Ascending aorta (tissue), 2 donors: ENCODE results near the gene SARNP. TPM values are rescaled to one million over a fixed set of nuclear protein-coding genes. Genes with fewer than 3 reads are reported as not detected.
A peak's percentile ranks its signal among the peaks of the same experiment; 100 is the strongest.

Source experiments
- DNase-seq, 2 donors: peaks; one replicate each; pipeline ENCODE4 v3.0.0-alpha.2; 2019; ENCODE audit warnings: low spot score in 2 of 2
- H3K27ac ChIP-seq, 2 donors: fragments of 200-600 bp; sonication (generic); one replicate each; pipeline ENCODE4 v1.5.1; 2016 to 2017; ENCODE audit warnings: mild to moderate bottlenecking in 1 of 2
- H3K27me3 ChIP-seq: fragments of 200-600 bp; sonication (generic); one replicate; pipeline ENCODE4 v1.5.1; 2017
- H3K36me3 ChIP-seq, 2 donors: fragments of 200-600 bp; sonication (generic); one replicate each; pipeline ENCODE4 v1.5.1; 2016
- H3K4me1 ChIP-seq, 2 donors: fragments of 200-600 bp; sonication (generic); one replicate each; pipeline ENCODE4 v1.5.1; 2016 to 2017; ENCODE audit warnings: mild to moderate bottlenecking in 1 of 2
- H3K4me3 ChIP-seq, 2 donors: fragments of 200-600 bp; sonication (generic); one replicate each; pipeline ENCODE4 v1.5.1; 2016 to 2017; ENCODE audit warnings: mild to moderate bottlenecking in 1 of 2
- H3K9me3 ChIP-seq, 2 donors: fragments of 200-600 bp; sonication (generic); one replicate each; pipeline ENCODE4 v1.5.1; 2016
- intact Hi-C: fragments of 100-400 bp; cut with DNase I; formaldehyde crosslinking; loops from one replicate; pipeline ENCODE4 v1.15.1; 2023
- total RNA-seq: library from RNA; depleted of rRNA; stranded (reverse); fragments of >200 nt; gene quantifications from one replicate; pipeline ENCODE4 v1.1.0, GENCODE V29; 2016
- TF ChIP-seq, protein P1 (sequence below), 3 experiments: fragments of 200-600 bp in 2 of 3; fragments of 450-650 bp in 1 of 3; sonication (generic) in 2 of 3; IDR thresholded peaks; one replicate each; pipeline ENCODE4 v1.5.1; 2016 to 2019; ENCODE audit warnings: antibody characterized with exemption in 3 of 3, mild to moderate bottlenecking in 1 of 3, moderate library complexity in 1 of 3

Gene SARNP
- total RNA-seq, 1 donor from 2014 or later: 13.4 TPM

DNA sequence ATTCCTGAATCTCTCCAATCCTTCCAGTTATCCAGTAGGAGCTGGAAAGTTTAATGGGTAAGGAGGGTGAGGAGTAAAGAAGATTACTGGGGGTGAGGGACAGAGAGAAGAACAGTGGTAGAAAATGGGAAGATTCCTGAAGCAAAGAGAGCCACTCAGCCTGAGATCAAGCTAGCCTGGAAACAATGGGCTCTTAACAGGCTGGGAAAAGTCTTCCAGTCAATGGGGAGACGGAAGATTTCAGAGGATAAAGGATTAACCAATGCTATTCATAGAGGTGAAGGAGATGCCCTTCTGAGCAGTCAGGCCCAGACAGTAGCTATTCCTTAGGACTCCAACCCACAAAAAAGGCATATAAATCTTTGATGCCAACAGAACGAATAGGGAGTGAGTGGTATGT lies 59.8 kb downstream of the SARNP start:
- intact Hi-C loops: no loop called here
- H3K36me3 ChIP-seq: peaks cover 55 to 74% of the 10 kb centered on the region in 2 donors
- TF ChIP-seq, protein P1, sequence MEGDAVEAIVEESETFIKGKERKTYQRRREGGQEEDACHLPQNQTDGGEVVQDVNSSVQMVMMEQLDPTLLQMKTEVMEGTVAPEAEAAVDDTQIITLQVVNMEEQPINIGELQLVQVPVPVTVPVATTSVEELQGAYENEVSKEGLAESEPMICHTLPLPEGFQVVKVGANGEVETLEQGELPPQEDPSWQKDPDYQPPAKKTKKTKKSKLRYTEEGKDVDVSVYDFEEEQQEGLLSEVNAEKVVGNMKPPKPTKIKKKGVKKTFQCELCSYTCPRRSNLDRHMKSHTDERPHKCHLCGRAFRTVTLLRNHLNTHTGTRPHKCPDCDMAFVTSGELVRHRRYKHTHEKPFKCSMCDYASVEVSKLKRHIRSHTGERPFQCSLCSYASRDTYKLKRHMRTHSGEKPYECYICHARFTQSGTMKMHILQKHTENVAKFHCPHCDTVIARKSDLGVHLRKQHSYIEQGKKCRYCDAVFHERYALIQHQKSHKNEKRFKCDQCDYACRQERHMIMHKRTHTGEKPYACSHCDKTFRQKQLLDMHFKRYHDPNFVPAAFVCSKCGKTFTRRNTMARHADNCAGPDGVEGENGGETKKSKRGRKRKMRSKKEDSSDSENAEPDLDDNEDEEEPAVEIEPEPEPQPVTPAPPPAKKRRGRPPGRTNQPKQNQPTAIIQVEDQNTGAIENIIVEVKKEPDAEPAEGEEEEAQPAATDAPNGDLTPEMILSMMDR (IDR thresholded peaks at IDR 0.05): no peak

DNA sequence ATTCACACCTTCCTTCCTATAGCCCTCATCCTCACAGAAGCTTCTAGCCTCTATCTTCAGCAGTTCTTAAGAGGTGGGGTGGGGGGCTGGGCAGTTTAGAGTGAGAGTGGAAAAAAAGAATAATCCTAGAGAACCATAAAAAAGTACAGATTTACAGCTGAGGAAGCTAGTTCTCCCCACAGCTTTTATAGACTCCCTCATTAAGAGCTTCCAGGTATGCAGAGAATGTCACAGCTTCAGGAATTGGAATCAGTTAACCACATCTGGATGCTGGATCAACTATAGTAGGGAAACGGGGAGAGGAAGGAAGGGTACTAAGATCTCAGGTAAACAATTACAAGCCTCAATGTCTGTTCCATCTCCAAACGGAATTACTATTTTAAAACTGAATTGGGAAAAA lies 62.3 kb downstream of the SARNP start:
- H3K36me3 ChIP-seq: peaks cover 68 to 87% of the 10 kb centered on the region in 2 donors

More for the DNA sequence above, 59.8 kb downstream of the SARNP start:
- Histone ChIP-seq H3K27ac (no peak overlapping the region), H3K4me1 (no peaks in the 10 kb centered on the region), H3K27me3 (no peaks in the 10 kb centered on the region), H3K4me3 (no peak overlapping the region), H3K9me3 (no peaks in the 10 kb centered on the region)
- no peak for DNase-seq

DNA sequence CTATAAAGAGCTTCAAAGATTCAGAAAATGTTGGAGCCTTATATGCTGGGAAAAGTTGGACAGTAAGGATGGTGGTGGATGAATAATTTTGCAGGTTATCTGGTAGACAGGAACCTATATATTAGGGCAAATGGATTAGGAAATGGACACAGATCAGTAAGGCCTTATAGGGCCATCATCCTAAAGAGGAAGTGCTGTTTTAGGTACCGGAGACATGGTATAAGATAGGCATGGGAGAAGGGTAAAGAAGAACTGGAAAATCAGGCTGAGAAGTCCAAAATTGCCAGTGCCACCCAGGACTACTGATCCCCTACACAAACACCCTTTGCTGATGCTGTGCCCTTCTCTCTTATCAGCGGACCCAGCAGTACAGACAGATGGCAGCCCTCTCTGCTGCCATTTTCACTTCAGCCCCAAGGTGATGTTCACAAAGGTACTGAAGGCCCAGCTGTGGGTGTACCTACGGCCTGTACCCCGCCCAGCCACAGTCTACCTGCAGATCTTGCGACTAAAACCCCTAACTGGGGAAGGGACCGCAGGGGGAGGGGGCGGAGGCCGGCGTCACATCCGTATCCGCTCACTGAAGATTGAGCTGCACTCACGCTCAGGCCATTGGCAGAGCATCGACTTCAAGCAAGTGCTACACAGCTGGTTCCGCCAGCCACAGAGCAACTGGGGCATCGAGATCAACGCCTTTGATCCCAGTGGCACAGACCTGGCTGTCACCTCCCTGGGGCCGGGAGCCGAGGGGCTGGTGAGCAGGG lies 69.1 kb downstream of the SARNP start:
- Histone ChIP-seq H3K9me3 (no peaks in the 10 kb centered on the region), H3K27me3 (no peaks in the 10 kb centered on the region), H3K27ac (no peak overlapping the region), H3K4me3 (no peak overlapping the region), H3K36me3 (peaks cover 24 to 27% of the 10 kb centered on the region in 2 donors), H3K4me1 (peaks cover 13 to 17% of the 10 kb centered on the region in 2 donors)
- TF ChIP-seq, protein P1 (IDR thresholded peaks at IDR 0.05): no peak
- DNase-seq: no peak
- intact Hi-C loops: no loop called here

More for the DNA sequence above, 62.3 kb downstream of the SARNP start:
- Histone ChIP-seq H3K9me3 (no peaks in the 10 kb centered on the region), H3K27me3 (no peaks in the 10 kb centered on the region), H3K27ac (no peak overlapping the region), H3K4me3 (no peak overlapping the region), H3K4me1 (no peaks in the 10 kb centered on the region)
- TF ChIP-seq, protein P1 (IDR thresholded peaks at IDR 0.05): no peak
- intact Hi-C loops: no loop called here
- DNase-seq: no peak

DNA sequence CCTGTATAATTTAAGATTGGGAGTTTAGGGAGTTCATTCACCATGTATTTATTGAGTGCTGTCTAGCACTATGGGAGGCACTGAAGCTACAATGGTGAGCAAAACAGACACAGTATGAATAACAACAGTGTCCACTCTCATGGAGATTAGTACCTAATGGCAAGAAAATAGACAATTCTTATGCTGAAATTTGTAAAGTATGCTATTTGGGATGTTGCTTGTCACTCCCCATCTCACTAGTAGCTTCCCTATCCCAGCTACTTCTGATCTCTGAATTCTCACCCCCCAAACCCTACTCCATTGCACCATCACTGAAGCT lies 70.7 kb downstream of the SARNP start:
- intact Hi-C loops: no loop called here
- Histone ChIP-seq H3K4me3 (no peak overlapping the region), H3K9me3 (no peaks in the 10 kb centered on the region), H3K27ac (peak overlapping the region in 1 of 2 donors; percentile 63), H3K4me1 (peaks cover 13 to 21% of the 10 kb centered on the region in 2 donors), H3K27me3 (no peaks in the 10 kb centered on the region), H3K36me3 (peaks cover 10 to 13% of the 10 kb centered on the region in 2 donors)
- TF ChIP-seq, protein P1 (IDR thresholded peaks at IDR 0.05): no peak
- no peak for DNase-seq

DNA sequence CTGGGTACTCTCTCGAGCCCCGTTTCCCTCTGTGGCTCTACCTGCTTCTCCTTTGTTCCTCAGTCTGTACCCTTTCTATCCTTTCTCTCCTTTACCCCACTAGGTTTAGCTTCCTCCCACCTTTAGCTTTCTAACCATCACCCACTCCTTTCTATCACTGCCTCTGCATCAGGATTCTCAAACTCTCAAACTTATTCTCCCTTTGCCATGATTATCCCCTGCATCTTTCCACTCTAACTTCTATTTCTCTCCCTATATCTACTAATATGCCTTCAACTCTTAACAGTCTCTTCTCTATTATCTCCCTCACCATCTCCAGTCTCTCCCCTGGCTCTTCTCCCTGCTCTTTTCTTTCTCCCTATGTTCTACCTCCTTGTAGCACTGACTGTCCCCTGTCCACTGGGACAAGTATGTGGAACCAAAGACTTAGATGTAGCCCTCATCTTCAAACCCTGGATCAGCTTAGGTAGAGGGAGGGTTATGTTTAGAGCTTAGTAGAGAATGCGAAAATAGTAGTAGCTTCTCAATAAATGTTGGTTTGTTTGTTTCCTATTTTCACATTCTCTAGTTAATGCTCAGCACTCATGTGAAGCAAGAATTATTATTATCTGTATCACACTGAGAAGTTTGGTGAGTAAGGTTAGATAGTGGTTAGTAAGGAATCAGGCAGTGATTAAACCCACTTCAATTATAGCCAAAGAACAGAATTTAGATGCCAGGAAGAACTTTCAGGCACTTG lies 71.2 kb downstream of the SARNP start:
- no peak for DNase-seq
- Histone ChIP-seq H3K4me3 (no peak overlapping the region), H3K27ac (peak overlapping the region; percentile 51 to 63), H3K4me1 (peaks cover 13 to 21% of the 10 kb centered on the region in 2 donors), H3K36me3 (peaks cover 5 to 8% of the 10 kb centered on the region in 2 donors), H3K27me3 (no peaks in the 10 kb centered on the region), H3K9me3 (no peaks in the 10 kb centered on the region)
- TF ChIP-seq, protein P1 (IDR thresholded peaks at IDR 0.05): no peak
- intact Hi-C loops: no loop called here
